H9 (cell line): ENCODE results near the gene DYNC1I2. TPM values are rescaled to one million over a fixed set of nuclear protein-coding genes. Genes with fewer than 3 reads are reported as not detected.

ENCODE experiments used
- DNase-seq: peaks from one replicate; pipeline ENCODE4 v3.0.0-alpha.2; 2017
- H2AFZ ChIP-seq: one replicate; pipeline ENCODE4 v1.6.1; 2013; ENCODE audit warnings: mild to moderate bottlenecking, low read length, control low read depth, moderate library complexity
- H2AK5ac ChIP-seq: 2 replicates; pipeline ENCODE4 v1.6.1; 2013; ENCODE audit warnings: low read length, control low read depth, mixed read lengths; ENCODE audit not compliant: insufficient read length
- H2BK120ac ChIP-seq: one replicate; pipeline ENCODE4 v1.6.1; 2013; ENCODE audit warnings: low read depth, mild to moderate bottlenecking, low read length, control low read depth, inconsistent platforms; ENCODE audit not compliant: poor library complexity, severe bottlenecking
- H2BK12ac ChIP-seq: 2 replicates; pipeline ENCODE4 v1.6.1; 2013; ENCODE audit warnings: low read length, control low read depth, mixed read lengths, low read depth; ENCODE audit not compliant: insufficient read length
- H2BK15ac ChIP-seq: 2 replicates; pipeline ENCODE4 v1.6.1; 2013; ENCODE audit warnings: low read depth, low read length, control low read depth
- H2BK20ac ChIP-seq: one replicate; pipeline ENCODE4 v1.6.1; 2013; ENCODE audit warnings: low read depth, mild to moderate bottlenecking, low read length, control low read depth, inconsistent platforms; ENCODE audit not compliant: poor library complexity, severe bottlenecking
- H2BK5ac ChIP-seq: 2 replicates; pipeline ENCODE4 v1.6.1; 2013; ENCODE audit warnings: low read length, control low read depth, mixed read lengths; ENCODE audit not compliant: insufficient read length
- H3K14ac ChIP-seq: 2 replicates; pipeline ENCODE4 v1.6.1; 2013; ENCODE audit warnings: low read length, control low read depth; ENCODE audit not compliant: insufficient read depth
- H3K18ac ChIP-seq: 2 replicates; pipeline ENCODE4 v1.6.1; 2013; ENCODE audit warnings: low read depth, mild to moderate bottlenecking, mixed read lengths, low read length, control low read depth; ENCODE audit not compliant: insufficient read length
- H3K23ac ChIP-seq: 2 replicates; pipeline ENCODE4 v1.6.1; 2013; ENCODE audit warnings: low read length, control low read depth, mixed read lengths, low read depth; ENCODE audit not compliant: insufficient read length
- H3K23me2 ChIP-seq: 2 replicates; pipeline ENCODE4 v1.6.1; 2013; ENCODE audit warnings: low read depth, mild to moderate bottlenecking, mixed read lengths, low read length, control low read depth; ENCODE audit not compliant: insufficient read length, poor library complexity, severe bottlenecking
- H3K27ac ChIP-seq: 2 replicates; pipeline ENCODE4 v1.5.1; 2013; ENCODE audit warnings: low read length, control low read depth, mixed read lengths, low read depth; ENCODE audit not compliant: insufficient read length
- H3K27me3 ChIP-seq: 2 replicates; pipeline ENCODE4 v1.6.1; 2013; ENCODE audit warnings: low read length, control low read depth, inconsistent platforms; ENCODE audit not compliant: insufficient read depth
- H3K4ac ChIP-seq: 2 replicates; pipeline ENCODE4 v1.6.1; 2013; ENCODE audit warnings: low read depth, mild to moderate bottlenecking, control low read depth, inconsistent platforms, low read length, moderate library complexity
- H3K4me1 ChIP-seq: 2 replicates; pipeline ENCODE4 v1.6.1; 2013; ENCODE audit warnings: low read length, control low read depth, inconsistent platforms; ENCODE audit not compliant: insufficient read depth
- H3K4me2 ChIP-seq: 2 replicates; pipeline ENCODE4 v1.6.1; 2013; ENCODE audit warnings: low read length, control low read depth, mixed read lengths; ENCODE audit not compliant: insufficient read length, insufficient read depth
- H3K56ac ChIP-seq: 2 replicates; pipeline ENCODE4 v1.6.1; 2013; ENCODE audit warnings: low read depth, mild to moderate bottlenecking, mixed read lengths, low read length, control low read depth; ENCODE audit not compliant: insufficient read length
- H3K79me1 ChIP-seq: 2 replicates; pipeline ENCODE4 v1.6.1; 2013; ENCODE audit warnings: low read depth, mild to moderate bottlenecking, moderate library complexity, low read length, control low read depth, inconsistent platforms; ENCODE audit not compliant: insufficient read depth, poor library complexity, severe bottlenecking
- H3K79me2 ChIP-seq: 2 replicates; pipeline ENCODE4 v1.6.1; 2013; ENCODE audit warnings: low read length, control low read depth, inconsistent platforms; ENCODE audit not compliant: insufficient read depth
- H3K9ac ChIP-seq: 2 replicates; pipeline ENCODE4 v1.6.1; 2013; ENCODE audit warnings: low read length, control low read depth, mixed read lengths; ENCODE audit not compliant: insufficient read length; ENCODE audit errors: extremely low read depth
- H3K9me3 ChIP-seq: one replicate; pipeline ENCODE4 v1.6.1; 2013; ENCODE audit warnings: low read depth, low read length, inconsistent platforms; ENCODE audit not compliant: control insufficient read depth
- H3T11ph ChIP-seq: one replicate; pipeline ENCODE4 v1.6.1; 2013; ENCODE audit warnings: mild to moderate bottlenecking, low read length, control low read depth, inconsistent platforms
- H4K20me1 ChIP-seq: one replicate; pipeline ENCODE4 v1.6.1; 2013; ENCODE audit not compliant: control insufficient read depth, insufficient read length, insufficient read depth
- H4K5ac ChIP-seq: 2 replicates; pipeline ENCODE4 v1.6.1; 2013; ENCODE audit warnings: low read depth, mild to moderate bottlenecking, mixed read lengths, low read length, control low read depth; ENCODE audit not compliant: insufficient read length
- H4K8ac ChIP-seq: replicated peaks from 2 replicates; pipeline ENCODE4 v1.6.1; 2013; ENCODE audit warnings: low read length, control low read depth, mixed read lengths, low read depth; ENCODE audit not compliant: insufficient read length
- H4K91ac ChIP-seq: 2 replicates; pipeline ENCODE4 v1.6.1; 2013; ENCODE audit warnings: low read depth, mild to moderate bottlenecking, moderate library complexity, mixed read lengths, low read length, control low read depth; ENCODE audit not compliant: insufficient read length
- H3K27ac Mint-ChIP-seq, 3 experiments: 2 replicates in 2 of 3; 3 replicates in 1 of 3; pipeline ENCODE4 v1.8.0; 2020 to 2021; ENCODE audit warnings: mixed read lengths in 3 of 3, mild to moderate bottlenecking in 1 of 3, moderate library complexity in 1 of 3
- H3K27me3 Mint-ChIP-seq: 2 replicates; pipeline ENCODE4 v1.8.0; 2021; ENCODE audit warnings: low read depth, mild to moderate bottlenecking, moderate library complexity, mixed read lengths
- H3K36me3 Mint-ChIP-seq, 3 experiments: 2 replicates in 2 of 3; 3 replicates in 1 of 3; pipeline ENCODE4 v1.8.0; 2020 to 2021; ENCODE audit warnings: low read depth in 3 of 3, mixed read lengths in 3 of 3; ENCODE audit not compliant: insufficient read depth in 1 of 3
- H3K4me1 Mint-ChIP-seq, 2 experiments: 2 replicates each; pipeline ENCODE4 v1.8.0; 2020; ENCODE audit warnings: mixed read lengths in 2 of 2
- H3K4me3 Mint-ChIP-seq, 2 experiments: 2 replicates in 1 of 2; 3 replicates in 1 of 2; pipeline ENCODE4 v1.8.0; 2020 to 2021; ENCODE audit warnings: mild to moderate bottlenecking in 2 of 2, mixed read lengths in 2 of 2, moderate library complexity in 1 of 2
- H3K9me3 Mint-ChIP-seq, 2 experiments: 2 replicates in 1 of 2; 3 replicates in 1 of 2; pipeline ENCODE4 v1.8.0; 2020; ENCODE audit warnings: mild to moderate bottlenecking in 2 of 2, mixed read lengths in 2 of 2, moderate library complexity in 1 of 2
- WGBS: extraction: QIAGEN DNeasy Blood & Tissue Kit; methylation state at CpG from one replicate; pipeline ENCODE4 v1.1.7; 2013; ENCODE audit warnings: missing lambda C conversion rate, low lambda C conversion rate, mixed read lengths; ENCODE audit not compliant: insufficient read length; ENCODE audit errors: extremely low coverage; 5-methylcytosine and 5-hydroxymethylcytosine counted together
- total RNA-seq: library from RNA; stranded (reverse); gene quantifications from 2 replicates; pipeline ENCODE4 v1.2.1, GENCODE V29; 2021
- TF ChIP-seq, protein P1 (sequence below): fragments of 200-600 bp; sonication (generic); conservative IDR thresholded peaks from 3 replicates; pipeline ENCODE4 v1.8.0; 2021; ENCODE audit warnings: antibody characterized with exemption, mild to moderate bottlenecking

DYNC1I2 gene
- total RNA-seq, 1 experiment from 2014 or later = 73.4 TPM

DNA sequence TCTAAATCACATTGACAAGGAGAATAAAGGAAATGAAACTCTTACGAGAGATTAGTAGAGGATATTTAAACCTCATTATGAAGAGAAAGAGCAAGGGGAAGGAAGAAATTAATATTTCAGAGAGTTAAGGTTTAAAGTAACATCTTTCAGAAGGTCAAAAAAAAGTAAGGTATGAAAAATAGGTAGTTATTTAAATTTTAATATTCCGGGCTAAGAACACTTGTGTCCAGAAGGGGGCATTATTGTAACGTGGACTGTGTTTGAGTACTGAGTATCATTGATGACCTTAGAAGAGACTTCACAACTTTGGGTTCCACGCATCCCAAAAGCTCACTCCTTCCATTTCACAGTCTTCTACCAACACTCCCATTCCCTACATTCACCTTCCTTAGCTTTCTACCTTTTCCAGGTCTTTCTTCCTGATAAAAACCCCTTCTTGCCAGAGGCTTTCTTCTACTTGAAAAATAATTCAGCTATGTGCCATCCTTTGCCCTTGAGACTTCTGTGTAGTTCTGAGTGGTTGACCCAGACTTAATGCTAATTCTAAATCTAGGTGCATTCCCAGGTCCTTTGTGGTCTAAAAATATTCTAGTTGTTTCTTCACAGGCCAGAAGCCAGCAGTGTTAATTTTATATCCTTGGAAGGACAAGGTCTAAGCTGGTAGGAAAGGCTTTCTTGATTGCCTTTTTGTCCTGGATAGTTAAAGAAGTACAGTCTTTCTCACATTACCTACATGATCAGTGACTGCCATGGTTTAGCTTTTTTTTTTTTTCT is 16.5 kb downstream of the DYNC1I2 start:
- H3K27ac Mint-ChIP-seq = peak overlapping the region in 2 of 3 experiments; percentile 14 to 56; a peak in 2 of 7 replicates
- no peak for DNase-seq
- Histone ChIP-seq H3T11ph (no peak overlapping the region), H3K23me2 (no peaks in the 10 kb centered on the region), H2AFZ (no peak overlapping the region), H4K20me1 (no peaks in the 10 kb centered on the region), H3K27me3 (no peaks in the 10 kb centered on the region), H3K4me2 (no peak overlapping the region), H3K9me3 (no peaks in the 10 kb centered on the region), H2BK15ac (no peak overlapping the region), H2BK120ac (no peak overlapping the region), H2AK5ac (no peak overlapping the region), H3K79me1 (no peaks in the 10 kb centered on the region), H3K56ac (no peak overlapping the region), H3K18ac (no peak overlapping the region), H2BK5ac (no peak overlapping the region), H3K9ac (no peak overlapping the region), H2BK20ac (no peak overlapping the region), H3K14ac (no peak overlapping the region), H3K79me2 (no peaks in the 10 kb centered on the region), H3K4me1 (no peaks in the 10 kb centered on the region), H4K91ac (no peak overlapping the region), H3K23ac (no peak overlapping the region), H3K27ac (no peak overlapping the region), H4K5ac (no peak overlapping the region), H2BK12ac (no peak overlapping the region), H4K8ac (no peak overlapping the region), H3K4ac (no peak overlapping the region)
- H3K4me3 Mint-ChIP-seq = no peak overlapping the region
- H3K9me3 Mint-ChIP-seq = no peaks in the 10 kb centered on the region
- no CpG with 5 or more reads among the region's 4 CpGs for WGBS
- H3K4me1 Mint-ChIP-seq = peaks cover 9 to 11% of the 10 kb centered on the region in 2 experiments
- TF ChIP-seq, protein P1, sequence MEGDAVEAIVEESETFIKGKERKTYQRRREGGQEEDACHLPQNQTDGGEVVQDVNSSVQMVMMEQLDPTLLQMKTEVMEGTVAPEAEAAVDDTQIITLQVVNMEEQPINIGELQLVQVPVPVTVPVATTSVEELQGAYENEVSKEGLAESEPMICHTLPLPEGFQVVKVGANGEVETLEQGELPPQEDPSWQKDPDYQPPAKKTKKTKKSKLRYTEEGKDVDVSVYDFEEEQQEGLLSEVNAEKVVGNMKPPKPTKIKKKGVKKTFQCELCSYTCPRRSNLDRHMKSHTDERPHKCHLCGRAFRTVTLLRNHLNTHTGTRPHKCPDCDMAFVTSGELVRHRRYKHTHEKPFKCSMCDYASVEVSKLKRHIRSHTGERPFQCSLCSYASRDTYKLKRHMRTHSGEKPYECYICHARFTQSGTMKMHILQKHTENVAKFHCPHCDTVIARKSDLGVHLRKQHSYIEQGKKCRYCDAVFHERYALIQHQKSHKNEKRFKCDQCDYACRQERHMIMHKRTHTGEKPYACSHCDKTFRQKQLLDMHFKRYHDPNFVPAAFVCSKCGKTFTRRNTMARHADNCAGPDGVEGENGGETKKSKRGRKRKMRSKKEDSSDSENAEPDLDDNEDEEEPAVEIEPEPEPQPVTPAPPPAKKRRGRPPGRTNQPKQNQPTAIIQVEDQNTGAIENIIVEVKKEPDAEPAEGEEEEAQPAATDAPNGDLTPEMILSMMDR = peak; percentile 71
- H3K36me3 Mint-ChIP-seq = peaks cover 0 to 12% (median 9%) of the 10 kb centered on the region in 3 experiments; a peak in 4 of 7 replicates
- no peaks in the 10 kb centered on the region for H3K27me3 Mint-ChIP-seq
